ENCODE data around the gene STIM1. TPM values are rescaled to one million over a fixed set of nuclear protein-coding genes. Genes with fewer than 3 reads are reported as not detected.

STIM1 gene
- total RNA-seq, 1 experiment from 2014 or later = 28.3 TPM

- POLR2A ChIA-PET (ENCODE audit: unreplicated experiment) = no interaction called here
- Histone ChIP-seq H2AFZ (no peak overlapping the region), H3K27ac (no peak overlapping the region), H3K79me2 (ENCODE audit: low read depth) (peaks cover 34% of the 10 kb centered on the region), H3K4me1 (replicated peaks; ENCODE audit: insufficient read depth) (0 out of 2 replicates have a peak, but pooled peaks cover 3% of the 10 kb centered on the region), H4K20me1 (ENCODE audit: insufficient read depth) (no peaks in the 10 kb centered on the region), H3K27me3 (ENCODE audit: insufficient read depth, low read depth) (no peaks in the 10 kb centered on the region), H3F3A (ENCODE audit: insufficient read depth, low read depth) (no peaks in the 10 kb centered on the region), H3K9me3 (ENCODE audit: insufficient read depth, low read depth) (no peaks in the 10 kb centered on the region), H3K36me3 (ENCODE audit: low read depth) (no peaks in the 10 kb centered on the region), H3K4me3 (no peak overlapping the region), H3K9me2 (ENCODE audit: insufficient read depth) (no peaks in the 10 kb centered on the region), H3K4me2 (no peak overlapping the region)
- CTCF ChIA-PET = no interaction called here
- intact Hi-C loops (cut with micrococcal nuclease; ENCODE audit: unreplicated experiment) = no loop called here
- DNase-seq = no peak
- no TSS peak for BruUV-seq (replicated peaks)
- TF ChIP-seq EZH2 (IDR thresholded peaks at IDR 0.05; ENCODE audit: low read depth) = no peak
- TF ChIP-seq CTCF (conservative IDR thresholded peaks at IDR 0.05) = no peak
Observed at GRCh38 chr11:3834664-3835461, 20.6 kb upstream of the STIM1 start.

- intact Hi-C loops (cut with micrococcal nuclease; ENCODE audit: unreplicated experiment) = no loop called here
- Histone ChIP-seq H3K27ac (no peak overlapping the region), H3K27me3 (ENCODE audit: insufficient read depth, low read depth) (no peaks in the 10 kb centered on the region), H4K20me1 (ENCODE audit: insufficient read depth) (no peaks in the 10 kb centered on the region), H3K4me2 (no peak overlapping the region), H3F3A (ENCODE audit: insufficient read depth, low read depth) (no peaks in the 10 kb centered on the region), H3K79me2 (ENCODE audit: low read depth) (peaks cover 38% of the 10 kb centered on the region), H2AFZ (no peak overlapping the region), H3K4me1 (replicated peaks; ENCODE audit: insufficient read depth) (0 out of 2 replicates have a peak, but pooled peaks cover 3% of the 10 kb centered on the region), H3K9me3 (ENCODE audit: insufficient read depth, low read depth) (no peaks in the 10 kb centered on the region), H3K36me3 (ENCODE audit: low read depth) (no peaks in the 10 kb centered on the region), H3K9me2 (ENCODE audit: insufficient read depth) (no peaks in the 10 kb centered on the region), H3K4me3 (no peak overlapping the region)
- CTCF ChIA-PET = interaction anchor here (0.6 kb wide), 1 partner anchor 16 kb away, joined by 10 read pairs; no protein-coding TSS in a partner anchor
- no peak for TF ChIP-seq CTCF (conservative IDR thresholded peaks at IDR 0.05)
- TF ChIP-seq EZH2 (IDR thresholded peaks at IDR 0.05; ENCODE audit: low read depth) = no peak
- no TSS peak for BruUV-seq (replicated peaks)
- DNase-seq = no peak
- POLR2A ChIA-PET (ENCODE audit: unreplicated experiment) = no interaction called here
Observed at GRCh38 chr11:3835751-3836150, 19.7 kb upstream of the STIM1 start.

GRCh38 chr11:3836903-3837302 lies 18.6 kb upstream of the STIM1 start:
- Histone ChIP-seq H3K27ac (no peak overlapping the region), H3K9me3 (ENCODE audit: insufficient read depth, low read depth) (no peaks in the 10 kb centered on the region), H3K4me2 (no peak overlapping the region), H3K36me3 (ENCODE audit: low read depth) (no peaks in the 10 kb centered on the region), H4K20me1 (ENCODE audit: insufficient read depth) (no peaks in the 10 kb centered on the region), H3K27me3 (ENCODE audit: insufficient read depth, low read depth) (no peaks in the 10 kb centered on the region), H2AFZ (no peak overlapping the region), H3K9me2 (ENCODE audit: insufficient read depth) (no peaks in the 10 kb centered on the region), H3F3A (ENCODE audit: insufficient read depth, low read depth) (no peaks in the 10 kb centered on the region), H3K4me3 (no peak overlapping the region), H3K79me2 (ENCODE audit: low read depth) (peaks cover 38% of the 10 kb centered on the region), H3K4me1 (replicated peaks; ENCODE audit: insufficient read depth) (peaks cover 6% of the 10 kb centered on the region)
- TF ChIP-seq EZH2 (IDR thresholded peaks at IDR 0.05; ENCODE audit: low read depth) = no peak
- no peak for TF ChIP-seq CTCF (conservative IDR thresholded peaks at IDR 0.05)
- POLR2A ChIA-PET (ENCODE audit: unreplicated experiment) = interaction anchor here (0.6 to 0.7 kb wide), 2 partner anchors 13 to 39 kb away, joined by 4 to 14 read pairs; no protein-coding TSS in a partner anchor
- no TSS peak for BruUV-seq (replicated peaks)
- intact Hi-C loops (cut with micrococcal nuclease; ENCODE audit: unreplicated experiment) = no loop called here
- CTCF ChIA-PET = no interaction called here
- no peak for DNase-seq
